ENCODE measurements around the gene PTK7.

The PTK7 gene

DNA sequence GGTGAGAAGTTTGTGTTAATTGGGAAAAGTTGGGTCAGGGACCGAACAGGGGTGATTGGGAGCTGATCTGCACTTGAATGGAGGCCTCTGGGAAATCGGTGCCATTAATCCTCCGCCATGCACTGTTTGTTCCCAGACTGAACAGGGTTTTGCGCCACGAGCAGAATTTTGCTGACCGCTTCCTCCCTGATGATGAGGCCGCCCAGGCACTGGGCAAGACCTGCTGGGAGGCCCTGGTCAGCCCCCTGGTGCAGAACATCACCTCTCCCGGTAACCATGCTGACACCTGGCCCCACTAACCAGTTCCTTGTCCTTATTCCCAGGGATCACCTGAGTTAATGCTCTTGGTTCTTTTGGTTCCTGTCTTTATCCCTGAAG lies 127.6 kb downstream of the PTK7 start:
- TF ChIP-seq, protein P1, sequence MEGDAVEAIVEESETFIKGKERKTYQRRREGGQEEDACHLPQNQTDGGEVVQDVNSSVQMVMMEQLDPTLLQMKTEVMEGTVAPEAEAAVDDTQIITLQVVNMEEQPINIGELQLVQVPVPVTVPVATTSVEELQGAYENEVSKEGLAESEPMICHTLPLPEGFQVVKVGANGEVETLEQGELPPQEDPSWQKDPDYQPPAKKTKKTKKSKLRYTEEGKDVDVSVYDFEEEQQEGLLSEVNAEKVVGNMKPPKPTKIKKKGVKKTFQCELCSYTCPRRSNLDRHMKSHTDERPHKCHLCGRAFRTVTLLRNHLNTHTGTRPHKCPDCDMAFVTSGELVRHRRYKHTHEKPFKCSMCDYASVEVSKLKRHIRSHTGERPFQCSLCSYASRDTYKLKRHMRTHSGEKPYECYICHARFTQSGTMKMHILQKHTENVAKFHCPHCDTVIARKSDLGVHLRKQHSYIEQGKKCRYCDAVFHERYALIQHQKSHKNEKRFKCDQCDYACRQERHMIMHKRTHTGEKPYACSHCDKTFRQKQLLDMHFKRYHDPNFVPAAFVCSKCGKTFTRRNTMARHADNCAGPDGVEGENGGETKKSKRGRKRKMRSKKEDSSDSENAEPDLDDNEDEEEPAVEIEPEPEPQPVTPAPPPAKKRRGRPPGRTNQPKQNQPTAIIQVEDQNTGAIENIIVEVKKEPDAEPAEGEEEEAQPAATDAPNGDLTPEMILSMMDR (IDR thresholded peaks at IDR 0.05; ENCODE audit: low read depth, low read length), result no peak
- no peak for DNase-seq (ENCODE audit: extremely low read depth, low read depth)

DNA sequence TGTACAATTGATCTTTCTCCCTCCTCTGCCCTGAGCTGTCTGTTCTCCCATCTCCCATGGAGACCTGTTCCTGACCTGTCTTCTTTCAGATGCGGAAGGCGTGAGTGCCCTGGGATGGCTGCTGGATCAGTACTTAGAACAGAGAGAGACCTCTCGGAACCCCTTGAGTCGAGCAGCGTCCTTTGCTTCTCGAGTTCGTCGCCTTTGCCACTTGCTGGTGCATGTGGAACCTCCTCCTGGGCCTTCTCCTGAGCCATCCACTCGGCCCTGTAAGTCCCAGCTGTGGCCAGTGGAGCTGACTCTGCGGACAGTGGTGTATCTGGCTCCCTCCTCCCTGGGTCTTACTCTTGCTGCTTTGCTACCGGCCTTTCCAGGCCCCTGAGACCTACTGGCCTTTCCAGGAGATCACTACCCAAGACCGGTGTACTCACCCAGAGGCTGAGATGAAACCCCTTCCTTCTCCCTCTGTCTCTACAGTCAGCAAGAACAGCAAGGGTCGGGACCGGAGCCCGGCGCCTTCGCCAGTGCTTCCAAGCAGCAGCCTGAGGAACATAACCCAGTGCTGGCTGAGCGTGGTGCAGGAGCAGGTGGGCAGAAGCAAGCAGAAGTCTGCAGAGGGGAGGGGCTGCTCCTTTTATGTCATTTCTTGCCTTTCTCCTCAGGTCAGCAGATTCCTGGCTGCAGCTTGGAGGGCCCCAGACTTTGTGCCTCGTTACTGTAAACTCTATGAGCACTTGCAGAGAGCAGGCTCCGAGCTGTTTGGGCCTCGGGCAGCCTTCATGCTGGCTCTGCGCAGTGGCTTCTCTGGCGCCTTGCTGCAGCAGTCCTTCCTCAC lies 128.4 kb downstream of the PTK7 start:
- no peak for DNase-seq (ENCODE audit: extremely low read depth, low read depth)
- TF ChIP-seq, protein P1 (IDR thresholded peaks at IDR 0.05; ENCODE audit: low read depth, low read length), result no peak

DNA sequence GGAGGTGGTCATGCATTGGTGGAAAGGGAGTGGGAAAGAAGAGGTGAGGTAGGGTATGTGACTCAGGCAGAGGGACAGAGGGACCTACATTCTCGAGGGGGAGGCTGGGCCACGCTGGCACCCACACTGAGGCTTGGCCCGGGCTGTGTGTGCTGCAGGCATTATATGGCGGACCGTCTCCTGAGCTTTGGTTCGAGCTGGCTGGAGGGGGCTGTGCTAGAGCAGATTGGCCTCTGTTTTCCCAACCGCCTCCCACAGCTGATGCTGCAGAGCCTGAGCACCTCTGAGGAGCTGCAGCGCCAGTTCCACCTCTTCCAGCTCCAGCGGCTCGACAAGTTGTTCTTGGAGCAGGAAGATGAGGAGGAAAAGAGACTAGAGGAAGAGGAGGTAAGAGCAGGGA lies 129.7 kb downstream of the PTK7 start:
- DNase-seq (ENCODE audit: extremely low read depth, low read depth), result no peak
- TF ChIP-seq, protein P1 (IDR thresholded peaks at IDR 0.05; ENCODE audit: low read depth, low read length), result no peak

DNA sequence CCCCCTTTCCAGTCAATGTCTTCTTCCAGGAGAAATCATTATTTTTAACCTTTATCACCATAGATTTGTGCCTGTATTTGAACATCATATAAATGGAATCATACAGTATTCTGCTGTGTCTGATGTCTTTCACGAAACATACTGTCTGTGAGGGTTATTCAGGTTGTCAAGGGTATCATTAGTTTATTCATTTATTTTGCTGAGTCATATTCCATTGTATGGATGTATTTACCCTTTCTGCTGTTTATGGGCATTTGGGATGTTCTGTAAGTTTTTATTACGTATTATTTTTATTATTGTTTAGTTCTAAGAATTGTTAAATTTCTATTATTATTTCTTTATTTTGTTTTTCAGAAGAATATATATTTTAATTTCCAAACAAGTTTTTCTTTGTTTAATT lies 131.2 kb downstream of the PTK7 start:
- TF ChIP-seq, protein P1 (IDR thresholded peaks at IDR 0.05; ENCODE audit: low read depth, low read length), result no peak
- no peak for DNase-seq (ENCODE audit: extremely low read depth, low read depth)

Measured in AG09319 (cell line).